GM23248 (cell line): ENCODE data around the gene MEGF11. TPM values are rescaled to one million over a fixed set of nuclear protein-coding genes. Genes with fewer than 3 reads are reported as not detected.

Experiments
- DNase-seq: peaks from one replicate; pipeline ENCODE4 v3.0.0-alpha.2; 2015
- H2AFZ ChIP-seq: fragments of 200-600 bp; sonication (generic); 2 replicates; pipeline ENCODE4 v1.6.1; 2016; ENCODE audit warnings: antibody characterized with exemption
- H3F3A ChIP-seq: fragments of 200-600 bp; sonication (generic); 2 replicates; pipeline ENCODE4 v1.6.1; 2016; ENCODE audit warnings: mild to moderate bottlenecking, antibody characterized with exemption, mixed run types; ENCODE audit not compliant: insufficient read depth
- H3K27ac ChIP-seq: fragments of 200-600 bp; sonication (generic); 2 replicates; pipeline ENCODE4 v1.5.1; 2016; ENCODE audit warnings: mild to moderate bottlenecking
- H3K27me3 ChIP-seq: fragments of 200-600 bp; sonication (generic); replicated peaks from 2 replicates; pipeline ENCODE4 v1.6.1; 2016; ENCODE audit warnings: mild to moderate bottlenecking; ENCODE audit not compliant: insufficient read depth
- H3K36me3 ChIP-seq: fragments of 200-600 bp; sonication (generic); 2 replicates; pipeline ENCODE4 v1.6.1; 2016; ENCODE audit warnings: low read depth, mild to moderate bottlenecking
- H3K4me1 ChIP-seq: fragments of 200-600 bp; sonication (generic); 2 replicates; pipeline ENCODE4 v1.6.1; 2016; ENCODE audit warnings: mild to moderate bottlenecking; ENCODE audit not compliant: insufficient read depth
- H3K4me2 ChIP-seq: fragments of 200-600 bp; sonication (generic); one replicate; pipeline ENCODE4 v1.6.1; 2016; ENCODE audit warnings: mild to moderate bottlenecking; ENCODE audit not compliant: unreplicated experiment
- H3K4me3 ChIP-seq: fragments of 200-600 bp; sonication (generic); 2 replicates; pipeline ENCODE4 v1.5.1; 2016; ENCODE audit warnings: mild to moderate bottlenecking
- H3K79me2 ChIP-seq: fragments of 200-600 bp; sonication (generic); 2 replicates; pipeline ENCODE4 v1.6.1; 2016; ENCODE audit warnings: mild to moderate bottlenecking; ENCODE audit not compliant: insufficient read depth
- H3K9ac ChIP-seq: fragments of 200-600 bp; sonication (generic); 2 replicates; pipeline ENCODE4 v1.6.1; 2016; ENCODE audit warnings: mild to moderate bottlenecking
- H3K9me2 ChIP-seq: fragments of 200-600 bp; sonication (generic); 2 replicates; pipeline ENCODE4 v1.6.1; 2016; ENCODE audit warnings: mixed run types, mild to moderate bottlenecking, moderate library complexity; ENCODE audit not compliant: insufficient read depth
- H3K9me3 ChIP-seq: fragments of 200-600 bp; sonication (generic); one replicate; pipeline ENCODE4 v1.6.1; 2017; ENCODE audit warnings: low read depth
- H4K20me1 ChIP-seq: fragments of 200-600 bp; sonication (generic); 2 replicates; pipeline ENCODE4 v1.6.0; 2016; ENCODE audit not compliant: insufficient read depth
- EZH2 ChIP-seq: fragments of 200-600 bp; sonication (generic); IDR thresholded peaks from 2 replicates; pipeline ENCODE4 v1.6.1; 2018; ENCODE audit warnings: antibody characterized with exemption, mild to moderate bottlenecking; ENCODE audit not compliant: insufficient read depth, poor library complexity, severe bottlenecking
- EZH2phosphoT487 ChIP-seq: fragments of 200-600 bp; sonication (generic); IDR thresholded peaks from 2 replicates; pipeline ENCODE4 v1.6.1; 2018; ENCODE audit warnings: antibody characterized with exemption, moderate library complexity, mild to moderate bottlenecking, low read depth; ENCODE audit not compliant: insufficient read depth
- WGBS, 2 experiments: methylation state at CpG; one replicate each; pipeline ENCODE4 v1.1.6; 2015 to 2017; ENCODE audit warnings: low lambda C conversion rate in 2 of 2, low coverage in 1 of 2; ENCODE audit errors: missing lambda C conversion rate in 2 of 2; 5-methylcytosine and 5-hydroxymethylcytosine counted together
- in situ Hi-C: fragments of 300-500 bp; cut with MboI; formaldehyde crosslinking; loops from 2 replicates; pipeline ENCODE4 v1.15.0; 2020
- polyA plus RNA-seq: library from polyadenylated mRNA; unstranded; fragments of >200 nt; fragmentation: Nextera tagmentation; extraction: Ambion mirVana; gene quantifications from 2 replicates; pipeline ENCODE4 v1.2.1, GENCODE V29; 2016
- total RNA-seq: library from RNA; depleted of rRNA; stranded (reverse); fragments of >200 nt; shearing (Covaris generic); gene quantifications from 2 replicates; pipeline ENCODE4 v1.2.3, GENCODE V29; 2014

The MEGF11 gene
- total and polyA plus RNA-seq, 2 experiments from 2014 or later, result 0.14 TPM; not detected in 1

DNA sequence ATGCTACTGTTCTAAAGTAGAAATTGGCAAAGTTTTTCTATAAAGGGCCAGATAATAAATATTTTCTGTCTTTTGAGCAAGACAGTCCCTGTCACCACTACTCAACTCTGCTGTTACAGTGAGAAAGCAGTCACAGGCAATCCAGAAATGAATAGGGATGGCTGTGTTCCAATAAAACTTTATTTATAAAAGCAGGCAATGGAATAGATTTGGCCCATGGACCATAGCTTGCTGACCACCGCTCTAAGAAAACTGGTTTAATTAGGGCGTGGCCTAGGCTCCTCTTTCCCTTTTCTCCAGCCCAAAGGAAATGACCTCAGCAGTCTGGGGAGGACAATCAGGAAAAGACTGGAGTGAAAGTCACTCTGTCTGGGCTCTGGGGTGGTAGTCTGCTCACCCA lies 183.8 kb downstream of the MEGF11 start:
- no peak overlapping the region for H3K4me2 ChIP-seq
- H2AFZ ChIP-seq, result no peak overlapping the region
- H3K79me2 ChIP-seq, result no peaks in the 10 kb centered on the region
- no peaks in the 10 kb centered on the region for H3K36me3 ChIP-seq
- no peak overlapping the region for H3K9ac ChIP-seq
- H3K9me3 ChIP-seq, result no peaks in the 10 kb centered on the region
- peaks cover 13% of the 10 kb centered on the region for H3K27me3 ChIP-seq
- no peaks in the 10 kb centered on the region for H3F3A ChIP-seq
- no peaks in the 10 kb centered on the region for H4K20me1 ChIP-seq
- DNase-seq, result no peak
- in situ Hi-C loops, result no loop called here
- WGBS, 2 experiments, result 58 to 81% methylated on average over 2 of the region's 2 CpGs
- H3K4me1 ChIP-seq, result no peaks in the 10 kb centered on the region
- no peaks in the 10 kb centered on the region for H3K9me2 ChIP-seq
- no peak for TF ChIP-seq EZH2phosphoT487
- no peak for TF ChIP-seq EZH2
- no peak overlapping the region for H3K4me3 ChIP-seq
- no peak overlapping the region for H3K27ac ChIP-seq

DNA sequence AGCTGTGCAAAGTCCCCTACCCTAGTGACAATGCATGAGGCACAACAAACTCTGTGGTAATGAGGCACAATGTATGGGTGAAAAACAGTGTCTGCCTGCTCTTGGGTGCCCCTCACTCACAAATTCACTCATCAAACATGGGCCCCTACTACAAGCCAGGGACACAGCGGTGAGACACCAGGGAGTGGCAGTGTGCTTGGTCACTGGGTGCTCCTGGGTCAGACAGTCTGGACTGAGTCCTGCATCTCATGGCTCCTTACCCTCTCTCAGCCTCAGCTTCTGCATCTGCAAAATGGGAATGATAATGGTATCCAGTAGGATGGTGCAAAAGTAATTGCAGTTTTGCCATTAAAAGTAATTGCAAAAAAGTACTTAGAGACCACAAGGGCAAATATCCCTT lies 184.7 kb downstream of the MEGF11 start:
- DNase-seq, result no peak
- no peaks in the 10 kb centered on the region for H4K20me1 ChIP-seq
- WGBS, 2 experiments, result 69 to 79% methylated on average over 1 of the region's 1 CpG

DNA sequence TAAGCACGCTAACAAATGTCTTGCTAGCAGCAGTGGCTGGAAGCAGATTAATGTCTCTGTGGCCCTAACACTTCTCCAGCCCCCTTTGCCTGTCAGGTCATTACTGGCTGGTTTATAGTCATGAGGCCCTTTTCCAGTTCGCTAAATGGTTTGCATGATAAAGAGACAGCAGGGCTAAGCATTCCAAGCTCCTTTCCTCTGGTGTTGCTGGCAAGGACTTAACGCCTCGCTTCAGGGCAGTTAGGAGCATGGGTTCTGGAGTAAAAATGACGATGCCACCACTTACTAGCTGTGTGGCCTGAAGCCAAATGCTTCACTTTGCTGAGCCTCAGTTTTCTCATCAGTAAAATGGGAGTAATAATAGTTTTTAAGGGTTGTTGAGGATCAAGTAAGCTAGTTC lies 185.9 kb downstream of the MEGF11 start:
- Histone ChIP-seq H3K79me2 (no peaks in the 10 kb centered on the region), H3K9me2 (no peaks in the 10 kb centered on the region), H3K27ac (no peak overlapping the region), H3K4me1 (no peaks in the 10 kb centered on the region), H3K9me3 (no peaks in the 10 kb centered on the region), H3F3A (no peaks in the 10 kb centered on the region), H3K4me3 (no peak overlapping the region), H2AFZ (no peak overlapping the region), H3K36me3 (no peaks in the 10 kb centered on the region), H3K4me2 (no peak overlapping the region), H3K27me3 (peaks cover 13% of the 10 kb centered on the region), H4K20me1 (no peaks in the 10 kb centered on the region), H3K9ac (no peak overlapping the region)
- 65 to 68% methylated on average over 5 of the region's 5 CpGs for whole genome bisulfite sequencing, 2 experiments
- no peak for DNase-seq
- in situ Hi-C loops, result no loop called here
- no peak for TF ChIP-seq EZH2
- TF ChIP-seq EZH2phosphoT487, result no peak

More for the DNA sequence above, 184.7 kb downstream of the MEGF11 start:
- H3K4me3 ChIP-seq, result no peak overlapping the region
- H3K27me3 ChIP-seq, result peaks cover 13% of the 10 kb centered on the region
- no peaks in the 10 kb centered on the region for H3K9me2 ChIP-seq
- no peaks in the 10 kb centered on the region for H3K36me3 ChIP-seq
- TF ChIP-seq EZH2 (no peak), EZH2phosphoT487 (no peak)
- H2AFZ ChIP-seq, result no peak overlapping the region
- H3F3A ChIP-seq, result no peaks in the 10 kb centered on the region
- no peaks in the 10 kb centered on the region for H3K4me1 ChIP-seq
- in situ Hi-C loops, result no loop called here
- H3K4me2 ChIP-seq, result no peak overlapping the region
- H3K9ac ChIP-seq, result no peak overlapping the region
- no peaks in the 10 kb centered on the region for H3K9me3 ChIP-seq
- H3K79me2 ChIP-seq, result no peaks in the 10 kb centered on the region
- H3K27ac ChIP-seq, result no peak overlapping the region

DNA sequence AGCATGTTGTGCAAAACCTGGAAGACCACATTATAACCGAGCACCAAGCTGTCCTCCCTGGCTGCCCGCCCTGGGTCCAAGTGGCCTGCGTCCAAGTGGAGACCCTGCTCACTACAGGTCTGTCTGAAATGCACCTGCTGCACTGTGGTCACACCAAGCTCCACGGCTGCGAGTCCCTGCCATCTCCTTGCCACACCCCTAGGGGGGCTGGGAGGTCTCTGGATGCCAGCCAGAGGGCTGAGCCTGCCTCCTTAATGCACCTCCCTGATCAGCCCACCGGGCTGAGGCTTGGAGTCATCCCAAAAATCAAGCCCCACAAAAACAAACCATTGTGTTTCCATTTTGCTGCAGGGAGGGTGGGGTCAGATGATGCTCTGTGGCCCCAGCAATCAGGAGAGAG lies 187.1 kb downstream of the MEGF11 start:
- Histone ChIP-seq H4K20me1 (no peaks in the 10 kb centered on the region), H3K4me1 (no peaks in the 10 kb centered on the region), H3K4me3 (no peak overlapping the region), H3K27me3 (peaks cover 12% of the 10 kb centered on the region), H3K36me3 (no peaks in the 10 kb centered on the region), H3K4me2 (no peak overlapping the region), H3K9ac (no peak overlapping the region), H3K27ac (no peak overlapping the region), H3K79me2 (no peaks in the 10 kb centered on the region), H3F3A (no peaks in the 10 kb centered on the region), H2AFZ (no peak overlapping the region), H3K9me2 (no peaks in the 10 kb centered on the region), H3K9me3 (no peaks in the 10 kb centered on the region)
- 50 to 52% methylated on average over 6 of the region's 6 CpGs for WGBS, 2 experiments
- DNase-seq, result no peak
- no peak for TF ChIP-seq EZH2phosphoT487
- in situ Hi-C loops, result no loop called here

DNA sequence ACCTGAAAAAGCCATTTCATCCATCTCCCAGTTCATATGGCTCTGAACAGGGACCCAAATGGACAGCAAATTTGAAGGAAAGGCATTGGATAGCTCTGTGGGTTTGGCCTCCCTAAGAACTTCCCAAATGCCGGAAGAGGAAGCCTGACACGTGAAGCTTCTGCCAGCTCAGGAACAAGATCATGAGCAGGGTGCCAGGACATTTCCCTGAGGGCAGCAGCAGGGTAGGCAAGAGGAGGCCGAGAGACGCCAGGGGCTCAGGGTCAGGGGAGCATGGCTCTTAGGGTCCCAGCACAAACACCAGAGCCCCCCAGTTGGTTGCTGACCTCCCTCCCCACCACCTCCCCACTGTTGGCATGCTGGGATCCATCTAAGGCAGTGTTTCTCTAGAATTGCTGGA lies 187.5 kb downstream of the MEGF11 start:
- Histone ChIP-seq H3K36me3 (no peaks in the 10 kb centered on the region), H3K79me2 (no peaks in the 10 kb centered on the region), H3K9me2 (no peaks in the 10 kb centered on the region), H3K9ac (no peak overlapping the region), H4K20me1 (no peaks in the 10 kb centered on the region), H2AFZ (no peak overlapping the region), H3K27ac (no peak overlapping the region), H3K27me3 (peaks cover 8% of the 10 kb centered on the region), H3K4me1 (no peaks in the 10 kb centered on the region), H3K9me3 (no peaks in the 10 kb centered on the region), H3K4me2 (no peak overlapping the region), H3F3A (no peaks in the 10 kb centered on the region), H3K4me3 (no peak overlapping the region)
- DNase-seq, result no peak
- in situ Hi-C loops, result no loop called here
- 33 to 38% methylated on average over 4 of the region's 4 CpGs for WGBS, 2 experiments
- TF ChIP-seq EZH2, result no peak
- TF ChIP-seq EZH2phosphoT487, result no peak
